ENCODE results near the gene ZNF546.

ZNF546 gene

DNA sequence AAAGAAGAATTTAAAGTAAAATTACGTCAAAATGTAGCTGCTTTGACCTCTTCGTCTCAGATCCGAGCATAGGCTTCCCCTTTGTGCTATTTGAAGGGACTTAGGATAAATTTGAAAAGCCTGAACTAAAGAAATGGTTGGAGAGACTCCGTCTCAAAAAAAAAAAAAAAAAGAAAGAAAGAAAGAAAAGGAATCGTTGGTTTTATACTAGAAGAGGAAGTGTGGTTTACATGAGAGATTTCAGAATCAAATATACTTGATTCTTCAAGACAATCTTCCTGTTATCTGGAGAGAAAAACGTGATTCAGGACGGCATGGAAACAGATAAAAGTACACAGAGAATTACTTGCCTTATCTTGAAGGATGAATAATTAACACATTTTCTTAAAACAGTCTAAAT lies 59.6 kb downstream of the ZNF546 start:
- no peak for DNase-seq

DNA sequence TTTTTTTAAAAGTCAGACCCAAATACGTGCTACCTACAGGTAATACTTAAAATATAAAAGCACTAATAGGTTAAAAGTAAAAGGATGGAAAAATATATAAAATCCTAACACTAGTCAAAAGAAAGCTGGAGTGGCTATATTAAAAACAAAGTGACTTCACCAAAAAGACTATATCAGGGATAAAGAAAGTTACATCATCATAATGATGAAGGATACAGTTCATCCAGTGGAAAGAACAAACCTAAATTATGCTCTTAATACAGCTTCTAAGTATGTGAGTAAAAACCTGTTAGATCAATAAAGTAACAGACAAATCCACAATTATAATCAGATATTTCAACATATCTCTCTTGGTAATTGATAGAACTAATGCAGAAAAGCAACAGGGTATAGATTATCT lies 60.3 kb downstream of the ZNF546 start:
- no peak for DNase-seq

DNA sequence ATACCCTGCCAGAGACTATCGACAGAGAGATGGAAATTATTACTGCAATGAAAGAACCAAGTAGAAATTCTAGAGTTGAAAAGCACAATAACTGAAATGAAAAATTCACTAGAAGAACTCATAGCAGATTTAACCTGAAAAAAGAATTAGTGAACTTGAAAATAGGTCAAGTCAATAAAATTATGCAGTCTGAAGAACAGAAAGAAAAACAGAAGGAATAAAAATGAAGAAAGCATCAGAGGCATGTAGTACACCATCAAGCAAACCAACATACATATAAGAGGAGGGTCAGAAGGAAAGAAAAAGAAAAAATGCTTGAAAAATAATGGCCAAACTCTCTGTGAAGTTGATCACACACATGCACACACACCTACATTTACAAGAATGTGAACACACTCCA lies 62.8 kb downstream of the ZNF546 start:
- DNase-seq = no peak

DNA sequence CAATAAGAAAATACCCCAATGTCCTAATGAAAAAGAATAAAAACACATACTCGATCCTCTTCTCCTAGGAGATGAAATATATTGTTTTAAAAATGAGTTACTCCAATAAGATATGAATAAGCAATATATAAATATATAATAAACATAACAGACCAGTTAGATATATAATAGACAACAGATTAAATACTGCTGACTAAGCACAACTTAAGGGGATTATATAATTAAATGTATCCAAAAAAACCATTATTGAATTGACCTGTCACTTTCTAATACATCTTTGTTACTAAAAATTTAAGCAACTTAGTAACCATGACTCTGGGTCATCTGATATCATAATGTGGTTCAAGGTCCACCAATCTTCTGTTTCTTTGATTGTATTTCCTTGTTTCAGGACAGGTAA lies 73.2 kb downstream of the ZNF546 start:
- DNase-seq = no peak

Measured in cortex of kidney (tissue), 1 donor.